H1 (cell line): Measurements from ENCODE around the gene LRP5. TPM values are rescaled to one million over a fixed set of nuclear protein-coding genes. Genes with fewer than 3 reads are reported as not detected.
"Not testable (repeated sequence)": the region's sequence is repeated elsewhere in the genome, so short reads cannot be mapped to it uniquely, and the experiment has no call there.

ENCODE experiments used
- CTCF ChIA-PET: fragments of 300-600 bp; sonication (Branson Sonifier 250); formaldehyde crosslinking; loops from one replicate; lab custom pipeline; 2021; ENCODE audit not compliant: partially characterized antibody; lab: Charles Lee
- POLR2A ChIA-PET: fragments of 300-600 bp; sonication (Branson Sonifier 250); formaldehyde crosslinking; loops from one replicate; lab custom pipeline; 2021; ENCODE audit warnings: inconsistent platforms; ENCODE audit not compliant: partially characterized antibody; lab: Charles Lee
- DNase-seq, 2 experiments: peaks; one replicate each; pipeline versions ENCODE4 v3.0.0 to v3.0.0-alpha.2; 2010 to 2022; ENCODE audit warnings: low spot score in 2 of 2, low read depth in 1 of 2, mixed read lengths in 1 of 2
- FAIRE-seq: peaks from 2 replicates; lab custom pipeline; 2011; peaks lifted over from hg19 to GRCh38; lab: Jason Lieb, UNC
- H2AFZ ChIP-seq: 2 replicates; pipeline ENCODE4 v1.8.1; 2012; ENCODE audit warnings: low read length, inconsistent platforms
- H2AK5ac ChIP-seq: 2 replicates; pipeline ENCODE4 v1.6.1; 2013; ENCODE audit warnings: low read depth, low read length
- H2BK120ac ChIP-seq: replicated peaks from 2 replicates; pipeline ENCODE3; 2013; ENCODE audit warnings: low read depth, low read length, inconsistent platforms
- H2BK12ac ChIP-seq: 2 replicates; pipeline ENCODE4 v1.6.1; 2013; ENCODE audit warnings: low read depth, low read length
- H2BK15ac ChIP-seq: 2 replicates; pipeline ENCODE4 v1.6.1; 2013; ENCODE audit warnings: low read length
- H2BK20ac ChIP-seq: 2 replicates; pipeline ENCODE4 v1.6.1; 2013; ENCODE audit warnings: low read length
- H2BK5ac ChIP-seq: 2 replicates; pipeline ENCODE4 v1.6.1; 2013; ENCODE audit warnings: low read depth, low read length
- H3K14ac ChIP-seq: 2 replicates; pipeline ENCODE4 v1.6.1; 2013; ENCODE audit warnings: inconsistent platforms; ENCODE audit not compliant: insufficient read length
- H3K18ac ChIP-seq: 2 replicates; pipeline ENCODE4 v1.6.1; 2013; ENCODE audit warnings: low read length; ENCODE audit errors: extremely low read depth
- H3K23ac ChIP-seq: 2 replicates; pipeline ENCODE4 v1.6.1; 2013; ENCODE audit warnings: inconsistent platforms; ENCODE audit not compliant: insufficient read length
- H3K23me2 ChIP-seq: 2 replicates; pipeline ENCODE4 v1.6.1; 2013; ENCODE audit warnings: low read depth, low read length
- H3K27ac ChIP-seq: 2 replicates; pipeline ENCODE4 v1.6.1; 2011; ENCODE audit warnings: low read depth, low read length, inconsistent platforms
- H3K27me3 ChIP-seq, 4 experiments: replicated peaks in 1 of 4; 1 replicate in 1 of 4; 2 replicates in 3 of 4; pipeline versions ENCODE4 v1.6.1 to v1.8.1; 2011 to 2013; ENCODE audit warnings: low read length in 3 of 4, mild to moderate bottlenecking in 3 of 4, inconsistent platforms in 2 of 4, mixed read lengths in 2 of 4, moderate library complexity in 1 of 4; ENCODE audit not compliant: control insufficient read depth in 3 of 4, insufficient read depth in 3 of 4; ENCODE audit errors: extremely low read depth in 1 of 4
- H3K36me3 ChIP-seq, 4 experiments: 2 replicates each; pipeline versions ENCODE4 v1.6.1 to v1.8.1; 2011 to 2013; ENCODE audit warnings: mild to moderate bottlenecking in 4 of 4, low read length in 3 of 4, moderate library complexity in 2 of 4, control low read depth in 1 of 4, inconsistent platforms in 1 of 4; ENCODE audit not compliant: insufficient read depth in 4 of 4, control insufficient read depth in 2 of 4
- H3K4ac ChIP-seq: replicated peaks from 2 replicates; pipeline ENCODE3; 2013; ENCODE audit warnings: low read length, low read depth, mixed read lengths, inconsistent platforms; ENCODE audit not compliant: insufficient read length
- H3K4me1 ChIP-seq, 4 experiments: replicated peaks in 1 of 4; 1 replicate in 1 of 4; 2 replicates in 3 of 4; pipeline versions ENCODE4 v1.6.1 to v1.8.1; 2011 to 2013; ENCODE audit warnings: low read length in 3 of 4, inconsistent platforms in 2 of 4, mixed read lengths in 1 of 4; ENCODE audit not compliant: insufficient read depth in 4 of 4, control insufficient read depth in 3 of 4
- H3K4me2 ChIP-seq, 2 experiments: 2 replicates each; pipeline versions ENCODE4 v1.6.1 to v1.8.1; 2011 to 2013; ENCODE audit warnings: low read depth in 2 of 2, low read length in 2 of 2, control low read depth in 1 of 2, inconsistent platforms in 1 of 2, mild to moderate bottlenecking in 1 of 2; ENCODE audit not compliant: insufficient read depth in 1 of 2
- H3K4me3 ChIP-seq, 4 experiments: fragments of 200-600, 300-600 bp in 1 of 4; sonication (generic), shearing (Covaris generic), sonication (Bioruptor Twin) in 1 of 4; 2 replicates each; pipeline versions ENCODE4 v1.5.1 to v1.8.1; 2011 to 2016; ENCODE audit warnings: low read length in 4 of 4, low read depth in 3 of 4, control low read depth in 2 of 4, inconsistent platforms in 2 of 4, mild to moderate bottlenecking in 2 of 4, mixed read lengths in 1 of 4, moderate library complexity in 1 of 4; ENCODE audit not compliant: insufficient read depth in 2 of 4; ENCODE audit errors: extremely low read depth in 1 of 4
- H3K56ac ChIP-seq: replicated peaks from 2 replicates; pipeline ENCODE3; 2013; ENCODE audit warnings: low read depth, mild to moderate bottlenecking, mixed read lengths, low read length, inconsistent platforms; ENCODE audit not compliant: insufficient read length
- H3K79me1 ChIP-seq: 2 replicates; pipeline ENCODE4 v1.6.1; 2013; ENCODE audit warnings: low read depth, low read length, control low read depth
- H3K79me2 ChIP-seq, 2 experiments: 2 replicates each; pipeline versions ENCODE4 v1.6.1 to v1.8.1; 2012 to 2013; ENCODE audit warnings: low read length in 2 of 2, mild to moderate bottlenecking in 2 of 2, inconsistent platforms in 1 of 2; ENCODE audit not compliant: insufficient read depth in 2 of 2, control insufficient read depth in 1 of 2
- H3K9ac ChIP-seq, 4 experiments: replicated peaks in 1 of 4; 1 replicate in 1 of 4; 2 replicates in 3 of 4; pipeline versions ENCODE4 v1.6.1 to v1.8.1; 2011 to 2013; ENCODE audit warnings: low read depth in 3 of 4, low read length in 3 of 4, control low read depth in 2 of 4, mild to moderate bottlenecking in 2 of 4, moderate library complexity in 2 of 4, inconsistent platforms in 1 of 4; ENCODE audit errors: extremely low read depth in 1 of 4
- H3K9me3 ChIP-seq, 2 experiments: 2 replicates each; pipeline versions ENCODE4 v1.6.1 to v1.8.1; 2012 to 2013; ENCODE audit warnings: mild to moderate bottlenecking in 2 of 2, moderate library complexity in 2 of 2, control low read depth in 1 of 2, inconsistent platforms in 1 of 2, low read depth in 1 of 2, low read length in 1 of 2, mixed read lengths in 1 of 2; ENCODE audit not compliant: insufficient read depth in 2 of 2
- H4K20me1 ChIP-seq, 2 experiments: replicated peaks in 1 of 2; 2 replicates each; pipeline versions ENCODE3 to v1.8.1; 2011 to 2013; ENCODE audit warnings: inconsistent platforms in 2 of 2, low read length in 2 of 2, mild to moderate bottlenecking in 1 of 2; ENCODE audit not compliant: insufficient read depth in 2 of 2, control insufficient read depth in 1 of 2
- H4K5ac ChIP-seq: 2 replicates; pipeline ENCODE4 v1.6.1; 2013; ENCODE audit warnings: low read length, low read depth, mixed read lengths, inconsistent platforms; ENCODE audit not compliant: insufficient read length
- H4K8ac ChIP-seq: 2 replicates; pipeline ENCODE4 v1.8.0; 2013; ENCODE audit warnings: mild to moderate bottlenecking, moderate library complexity, low read length, inconsistent platforms; ENCODE audit not compliant: insufficient read depth; ENCODE audit errors: extremely low read depth
- H4K91ac ChIP-seq: replicated peaks from 2 replicates; pipeline ENCODE3; 2013; ENCODE audit warnings: low read length, mixed read lengths, inconsistent platforms; ENCODE audit not compliant: insufficient read length
- ASH2L ChIP-seq: fragments of 200-600, 300-600 bp; sonication (generic); IDR thresholded peaks from one replicate; pipeline ENCODE4 v1.7.1; 2017; ENCODE audit warnings: low read length
- CBX5 ChIP-seq: fragments of 300-800, 300-1000 bp; sonication (generic); IDR thresholded peaks from 2 replicates; pipeline ENCODE4 v1.7.1; 2016; ENCODE audit warnings: antibody characterized with exemption, low read length, low read depth
- MAFK ChIP-seq: IDR thresholded peaks from 2 replicates; pipeline ENCODE4 v1.6.1; 2012; ENCODE audit warnings: low read depth, mild to moderate bottlenecking, improper control_type of control experiment, low read length
- POLR2A ChIP-seq, 2 experiments: IDR thresholded peaks; 1 replicate in 1 of 2; 2 replicates in 1 of 2; pipeline ENCODE4 v1.6.1; 2011; ENCODE audit warnings: low read depth in 2 of 2, low read length in 2 of 2, mild to moderate bottlenecking in 2 of 2; ENCODE audit errors: control extremely low read depth in 1 of 2
- SUZ12 ChIP-seq: fragments of 200-600 bp; sonication (generic); IDR thresholded peaks from 2 replicates; pipeline ENCODE4 v1.6.1; 2012; ENCODE audit warnings: mild to moderate bottlenecking, inconsistent platforms, low read length, moderate library complexity, mixed read lengths
- TEAD4 ChIP-seq: IDR thresholded peaks from 2 replicates; pipeline ENCODE4 v1.6.1; 2012; ENCODE audit warnings: low read depth, low read length, inconsistent platforms, mixed read lengths
- WGBS, 2 experiments: shearing (Covaris generic) in 1 of 2; methylation state at CpG; one replicate each; pipeline versions ENCODE4 v1.1.6 to v1.1.7; 2013 to 2015; ENCODE audit warnings: low lambda C conversion rate in 2 of 2, mixed read lengths in 2 of 2, inconsistent platforms in 1 of 2, low coverage in 1 of 2, missing lambda C conversion rate in 1 of 2; ENCODE audit not compliant: insufficient replicate concordance in 2 of 2, insufficient coverage in 1 of 2, insufficient read length in 1 of 2; ENCODE audit errors: extremely low coverage in 1 of 2, missing lambda C conversion rate in 1 of 2; 5-methylcytosine and 5-hydroxymethylcytosine counted together
- polyA plus RNA-seq, 7 experiments: library from polyadenylated mRNA; depleted of rRNA in 3 of 7; stranded (reverse) in 5 of 7; unstranded in 2 of 7; fragments of >200 nt in 5 of 7; fragments of 200-250 nt in 2 of 7; gene quantifications; 1 replicate in 5 of 7; 2 replicates in 1 of 7; 4 replicates in 1 of 7; pipeline versions ENCODE4 v1.2.1 to v1.2.3, GENCODE V29; 2011 to 2013; ENCODE audit warnings: missing spikeins in 2 of 7, mixed read lengths in 2 of 7
- total RNA-seq: library from RNA; stranded (reverse); fragmentation: NEBNext Ultra II Directional; extraction: Animal tissue kit (Norgen Biotek cat#: 25700); gene quantifications from 2 replicates; pipeline ENCODE4 v1.2.1, GENCODE V29; 2021

The LRP5 gene
- total and polyA plus RNA-seq, 2 of the 8 experiments (the other 6 are each of a cell fraction or from before 2014, with no cell fraction given) = 19.0 to 38.9 TPM

DNA sequence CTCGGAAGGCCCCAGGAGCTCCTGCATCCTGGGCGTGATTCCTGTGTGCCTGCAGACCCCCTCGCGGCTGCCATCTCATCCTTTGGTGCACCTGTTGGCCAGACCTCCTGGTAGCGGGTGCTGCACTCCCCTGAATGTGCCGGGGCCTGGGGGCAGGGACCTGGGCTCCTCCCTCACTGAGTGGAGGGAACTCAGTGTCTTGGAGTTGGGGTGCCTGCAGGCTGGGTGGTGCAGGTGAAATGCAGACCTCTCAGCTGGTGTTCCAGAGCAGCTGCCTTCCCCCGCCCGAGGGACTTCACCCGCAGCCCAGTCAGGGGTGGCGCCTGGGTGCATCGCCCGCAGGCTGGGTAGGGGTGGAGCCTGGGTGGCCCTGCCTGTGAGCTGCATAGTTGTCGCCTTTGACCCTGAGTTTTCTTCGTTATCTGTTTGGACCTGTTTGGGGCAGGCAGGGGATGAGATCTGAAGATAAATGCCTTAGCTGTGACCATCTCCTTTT lies 31.4 kb downstream of the LRP5 start (continued):
- TF ChIP-seq TEAD4 = no peak
- TF ChIP-seq MAFK = no peak
- TF ChIP-seq CBX5 = no peak
- no peak for TF ChIP-seq POLR2A (IDR thresholded peaks at IDR 0.05; ENCODE audit: control extremely low read depth in 1 of 2, low read depth in 2 of 2, low read length in 2 of 2)
- no peak for TF ChIP-seq ASH2L
- no peak for TF ChIP-seq SUZ12

- H2BK120ac ChIP-seq, H4K91ac ChIP-seq, H3K14ac ChIP-seq, H3K9ac ChIP-seq, H4K8ac ChIP-seq, H3K79me1 ChIP-seq, H3K4me2 ChIP-seq, H4K20me1 ChIP-seq, FAIRE-seq, H3K27me3 ChIP-seq, H3K4me3 ChIP-seq, H2AK5ac ChIP-seq, H4K5ac ChIP-seq, H2BK15ac ChIP-seq, H2BK20ac ChIP-seq, H2BK5ac ChIP-seq, H3K9me3 ChIP-seq, H3K36me3 ChIP-seq, POLR2A ChIA-PET, H3K56ac ChIP-seq, H2BK12ac ChIP-seq, H3K27ac ChIP-seq, H3K23ac ChIP-seq, H3K4ac ChIP-seq, H2AFZ ChIP-seq, H3K23me2 ChIP-seq, H3K18ac ChIP-seq, DNase-seq: not testable (repeated sequence)
- peaks cover 11 to 33% (median 26%) of the 10 kb centered on the region in 4 experiments for H3K4me1 ChIP-seq
- peaks cover 0 to 50% of the 10 kb centered on the region in 2 experiments; a peak in 2 of 4 replicates for H3K79me2 ChIP-seq
- CTCF ChIA-PET = interaction anchor here (1.0 kb wide), 1 partner anchor 8 kb away, joined by 3 read pairs; no protein-coding TSS in a partner anchor
- 96% methylated on average over 6 of the region's 7 CpGs; no CpG with 5 or more reads in 1 of the 2 experiments for WGBS, 2 experiments
Observed at GRCh38 chr11:68344821-68345220, 32.4 kb downstream of the LRP5 start.
